LNCAP (cell line): ENCODE data around the gene KCNMA1.

ENCODE experiments used
- TF ChIP-seq, protein P1 (sequence below): fragments of 450-650 bp; IDR thresholded peaks from 2 replicates; pipeline ENCODE4 v1.5.1; 2017; ENCODE audit warnings: mild to moderate bottlenecking

The KCNMA1 gene

DNA sequence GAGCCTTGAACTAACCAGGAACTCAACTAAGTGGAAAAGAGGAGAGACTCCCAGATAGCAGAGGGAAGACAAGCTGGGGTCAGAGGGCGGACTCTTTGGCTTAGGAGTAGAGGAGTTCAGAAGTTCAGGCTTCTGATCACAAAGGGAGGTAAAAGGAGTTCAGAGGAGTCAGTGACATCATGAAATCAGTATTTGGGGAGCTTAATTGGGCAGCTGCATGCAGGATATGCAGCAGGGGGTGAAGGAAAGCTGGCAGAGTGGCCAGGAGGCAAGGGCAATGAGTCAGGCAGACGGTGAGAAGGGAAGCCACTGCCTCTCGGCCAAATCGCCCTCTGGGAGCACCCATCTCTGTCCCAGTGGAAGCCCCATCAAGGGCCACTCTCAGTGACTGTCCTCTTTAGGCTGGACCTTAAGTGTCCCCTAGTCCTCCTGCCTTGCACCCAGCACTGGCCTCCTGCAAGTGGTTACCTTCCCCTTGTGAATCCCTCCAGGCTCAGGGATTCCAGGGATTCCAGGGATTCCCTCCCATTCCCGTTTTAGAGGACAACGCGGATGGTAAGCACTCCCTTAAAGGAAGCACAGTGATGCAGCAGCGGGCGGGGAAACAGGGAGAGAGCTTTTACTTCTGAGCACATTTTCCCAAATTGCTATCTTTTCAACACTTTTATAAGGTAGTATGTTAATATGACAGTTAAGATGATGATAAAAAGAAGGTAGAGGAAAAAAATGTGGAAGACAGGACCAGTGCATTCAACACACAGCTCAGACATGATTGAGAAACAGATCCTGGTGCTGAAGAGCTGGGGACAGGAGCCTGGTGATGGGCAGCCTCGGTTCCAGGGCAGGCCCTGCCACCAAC, 72.6 kb downstream of the KCNMA1 start:
- TF ChIP-seq, protein P1, sequence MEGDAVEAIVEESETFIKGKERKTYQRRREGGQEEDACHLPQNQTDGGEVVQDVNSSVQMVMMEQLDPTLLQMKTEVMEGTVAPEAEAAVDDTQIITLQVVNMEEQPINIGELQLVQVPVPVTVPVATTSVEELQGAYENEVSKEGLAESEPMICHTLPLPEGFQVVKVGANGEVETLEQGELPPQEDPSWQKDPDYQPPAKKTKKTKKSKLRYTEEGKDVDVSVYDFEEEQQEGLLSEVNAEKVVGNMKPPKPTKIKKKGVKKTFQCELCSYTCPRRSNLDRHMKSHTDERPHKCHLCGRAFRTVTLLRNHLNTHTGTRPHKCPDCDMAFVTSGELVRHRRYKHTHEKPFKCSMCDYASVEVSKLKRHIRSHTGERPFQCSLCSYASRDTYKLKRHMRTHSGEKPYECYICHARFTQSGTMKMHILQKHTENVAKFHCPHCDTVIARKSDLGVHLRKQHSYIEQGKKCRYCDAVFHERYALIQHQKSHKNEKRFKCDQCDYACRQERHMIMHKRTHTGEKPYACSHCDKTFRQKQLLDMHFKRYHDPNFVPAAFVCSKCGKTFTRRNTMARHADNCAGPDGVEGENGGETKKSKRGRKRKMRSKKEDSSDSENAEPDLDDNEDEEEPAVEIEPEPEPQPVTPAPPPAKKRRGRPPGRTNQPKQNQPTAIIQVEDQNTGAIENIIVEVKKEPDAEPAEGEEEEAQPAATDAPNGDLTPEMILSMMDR = no peak

DNA sequence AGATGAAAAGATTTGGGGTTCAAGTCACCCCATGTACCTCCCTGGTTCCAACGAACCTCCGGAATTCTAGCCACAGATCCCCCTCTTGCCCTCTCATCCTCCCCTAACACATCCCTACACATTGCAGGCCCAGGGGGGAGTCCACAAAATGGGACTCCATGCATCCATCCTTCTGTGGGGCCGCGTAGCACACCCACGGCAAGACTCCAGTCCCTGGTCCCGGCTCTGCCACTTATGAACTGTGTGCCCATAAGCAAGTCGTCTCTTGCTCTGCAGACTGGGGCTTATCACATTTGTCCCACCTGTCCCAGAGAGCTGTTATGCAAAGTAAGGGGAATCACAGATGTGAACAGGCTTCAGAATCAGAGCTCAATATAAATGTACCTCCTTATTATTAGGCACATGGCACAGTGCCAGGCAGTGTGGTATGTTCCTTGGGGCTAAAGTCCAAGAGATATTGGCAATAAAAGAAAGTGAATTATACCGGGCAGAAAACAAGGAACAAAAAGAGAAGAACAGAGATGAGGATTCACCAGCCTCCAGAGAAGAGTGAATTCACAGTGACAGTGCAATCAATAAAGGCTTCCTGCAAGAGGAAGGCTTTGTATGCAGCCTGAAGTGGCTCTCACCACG, 73.9 kb downstream of the KCNMA1 start:
- TF ChIP-seq, protein P1 = no peak

DNA sequence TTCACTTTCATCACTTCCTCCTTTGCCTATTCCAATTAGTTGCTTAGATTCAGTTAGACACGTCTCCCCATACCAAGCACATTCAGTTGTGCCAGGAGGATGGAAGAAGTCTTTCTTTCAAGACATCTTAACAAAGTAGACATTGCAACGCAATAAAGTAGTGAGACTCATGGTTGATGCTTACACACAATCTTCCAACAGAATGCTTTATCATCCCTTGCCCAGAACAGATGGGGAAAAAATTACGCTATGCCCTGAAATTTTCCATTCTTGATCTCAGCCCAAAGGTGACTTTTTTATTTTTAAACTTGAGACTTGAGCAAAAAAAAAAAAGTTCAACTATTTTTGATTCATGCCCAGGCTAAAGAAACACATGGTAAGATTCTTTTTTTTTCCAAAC, 74.9 kb downstream of the KCNMA1 start:
- TF ChIP-seq, protein P1 = no peak

DNA sequence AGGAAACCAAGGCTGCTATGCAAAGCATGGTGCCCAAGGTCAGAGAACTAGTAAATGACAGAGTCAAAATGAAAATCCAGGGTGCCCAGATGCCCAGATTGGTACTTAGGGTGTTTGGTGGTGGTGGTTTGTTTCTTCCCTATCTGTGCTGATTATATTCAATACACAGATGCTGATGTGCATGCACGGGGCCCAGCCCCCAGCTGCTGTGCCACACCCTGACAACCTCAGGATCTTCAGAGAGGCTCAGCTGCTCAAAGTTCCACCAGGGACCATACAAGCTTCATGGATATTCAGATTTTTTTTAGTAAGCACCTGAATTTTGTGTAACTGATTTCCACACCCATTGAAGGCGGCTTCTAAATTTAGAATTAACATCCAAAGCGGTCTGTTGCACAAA, 75.6 kb downstream of the KCNMA1 start:
- TF ChIP-seq, protein P1 = no peak

DNA sequence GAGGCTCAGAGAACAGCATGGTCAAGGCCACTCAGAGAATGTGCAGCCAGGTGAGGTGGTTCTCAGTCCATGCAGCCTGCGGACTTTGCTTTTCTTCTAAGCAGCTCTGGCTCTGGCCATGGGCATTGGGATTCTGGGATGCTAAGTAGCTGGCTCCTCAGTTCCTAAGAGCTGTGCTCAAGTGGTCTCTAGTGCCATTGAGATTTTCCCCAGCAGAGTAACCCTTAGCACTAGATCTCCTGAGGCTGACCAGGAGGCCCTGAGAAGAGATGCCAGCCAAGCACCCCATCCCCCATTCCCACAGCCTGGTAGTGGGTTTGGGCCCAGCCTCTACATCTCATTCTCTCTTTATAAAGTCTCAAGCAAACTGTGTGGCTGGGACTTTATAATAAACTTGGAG, 77.1 kb downstream of the KCNMA1 start:
- TF ChIP-seq, protein P1 = no peak

DNA sequence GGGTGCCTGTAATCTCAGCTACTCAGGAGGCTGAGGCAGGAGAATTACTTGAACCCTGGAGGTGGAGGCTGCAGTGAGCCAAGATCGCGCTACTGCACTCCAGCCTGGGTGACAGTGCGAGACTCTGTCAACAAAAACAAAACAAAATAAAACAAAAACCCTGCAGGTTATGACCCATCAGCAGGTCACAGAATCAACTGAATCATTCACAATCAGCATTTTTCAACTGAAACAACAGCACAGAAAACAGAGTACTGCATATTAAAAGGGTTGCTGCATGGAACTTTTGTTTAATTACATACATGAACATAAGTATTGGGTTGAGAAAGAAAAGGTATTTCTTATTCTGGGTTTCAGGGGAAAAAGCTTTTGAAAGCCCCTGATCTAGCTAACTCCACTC, 77.6 kb downstream of the KCNMA1 start:
- TF ChIP-seq, protein P1 = no peak

DNA sequence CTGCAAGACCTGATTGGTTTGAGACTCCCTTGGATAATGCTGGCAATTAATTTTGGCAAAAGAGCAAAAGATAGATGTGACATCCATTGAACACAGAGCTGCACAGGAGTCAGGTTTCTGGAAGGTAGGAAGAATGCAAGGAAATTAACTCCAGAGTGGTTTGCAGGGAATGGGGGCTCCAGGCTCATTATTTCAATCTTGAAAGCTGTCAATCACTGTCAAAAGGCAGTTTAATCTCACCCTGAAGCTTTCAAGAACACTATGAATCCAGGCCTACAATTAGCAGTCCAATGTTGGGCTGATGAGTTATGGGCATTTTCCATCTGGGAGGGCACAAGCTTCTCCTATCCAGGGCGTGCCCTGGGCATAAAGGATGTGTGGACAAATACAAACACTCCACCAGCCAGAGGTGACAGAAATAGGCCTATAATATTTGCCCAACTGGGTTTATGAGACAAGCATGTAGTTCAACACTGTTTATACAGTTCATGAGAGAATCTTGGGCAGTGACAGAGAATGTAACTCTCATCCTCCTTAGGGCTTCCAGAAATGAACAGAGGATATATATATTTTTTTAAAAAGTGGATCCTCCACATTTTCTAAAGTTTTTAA, 80.5 kb downstream of the KCNMA1 start:
- TF ChIP-seq, protein P1 = no peak
